Large intestine (tissue), 3 donors: ENCODE results near the gene UBALD1. TPM values are rescaled to one million over a fixed set of nuclear protein-coding genes. Genes with fewer than 3 reads are reported as not detected.

ENCODE experiments used
- DNase-seq, 2 donors: peaks; one replicate each; pipeline versions ENCODE4 v3.0.0 to v3.0.0-alpha.2; 2013
- H3K27ac ChIP-seq: one replicate; pipeline ENCODE4 v1.5.1; 2013; ENCODE audit warnings: low read length
- H3K27me3 ChIP-seq: 2 replicates; pipeline ENCODE4 v1.6.1; 2013; ENCODE audit warnings: low read length; ENCODE audit not compliant: control insufficient read depth, insufficient read depth
- H3K36me3 ChIP-seq: 2 replicates; pipeline ENCODE4 v1.6.1; 2013; ENCODE audit warnings: low read length; ENCODE audit not compliant: control insufficient read depth, insufficient read depth
- H3K4me1 ChIP-seq: one replicate; pipeline ENCODE4 v1.6.1; 2013; ENCODE audit warnings: low read length; ENCODE audit not compliant: control insufficient read depth, insufficient read depth
- H3K4me3 ChIP-seq: one replicate; pipeline ENCODE4 v1.5.1; 2013; ENCODE audit warnings: low read length
- H3K9me3 ChIP-seq: one replicate; pipeline ENCODE4 v1.6.1; 2013; ENCODE audit warnings: mild to moderate bottlenecking, low read depth, low read length, moderate library complexity; ENCODE audit not compliant: control insufficient read depth
- WGBS: methylation state at CpG from one replicate; pipeline ENCODE4 v1.1.5; 2013; ENCODE audit warnings: low lambda C conversion rate; ENCODE audit not compliant: insufficient coverage; 5-methylcytosine and 5-hydroxymethylcytosine counted together
- polyA plus RNA-seq: library from polyadenylated mRNA; unstranded; fragments of 120-200 nt; gene quantifications from one replicate; pipeline ENCODE4 v1.2.1, GENCODE V29; 2013

Gene UBALD1
- polyA plus RNA-seq, 1 donor, result 28.4 TPM

DNA sequence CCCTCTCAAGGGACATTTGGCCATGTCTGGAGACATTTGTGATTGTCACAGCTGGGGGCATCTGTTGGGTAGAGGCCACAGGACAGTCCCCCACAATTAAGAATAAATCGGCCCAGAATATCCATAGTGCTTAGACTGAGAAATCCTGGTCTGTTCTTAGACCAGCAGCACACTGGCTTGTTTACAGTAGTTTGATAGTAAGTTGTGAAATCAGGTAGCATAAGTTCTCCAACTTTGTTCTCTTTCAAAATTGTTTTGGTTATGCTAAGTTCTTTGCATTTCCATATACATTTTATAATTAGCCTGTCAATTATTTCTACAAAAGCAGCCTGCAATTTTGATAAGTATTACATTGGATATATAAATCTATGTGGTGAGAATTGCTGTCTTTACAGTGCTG, 16.8 kb upstream of the UBALD1 start:
- Histone ChIP-seq H3K27me3 (no peaks in the 10 kb centered on the region), H3K27ac (no peak overlapping the region), H3K9me3 (peaks cover 4% of the 10 kb centered on the region), H3K36me3 (peaks cover 16% of the 10 kb centered on the region), H3K4me3 (no peak overlapping the region), H3K4me1 (peaks cover 6% of the 10 kb centered on the region)
- WGBS, result no CpG with 5 or more reads among the region's 1 CpG
- no peak for DNase-seq

DNA sequence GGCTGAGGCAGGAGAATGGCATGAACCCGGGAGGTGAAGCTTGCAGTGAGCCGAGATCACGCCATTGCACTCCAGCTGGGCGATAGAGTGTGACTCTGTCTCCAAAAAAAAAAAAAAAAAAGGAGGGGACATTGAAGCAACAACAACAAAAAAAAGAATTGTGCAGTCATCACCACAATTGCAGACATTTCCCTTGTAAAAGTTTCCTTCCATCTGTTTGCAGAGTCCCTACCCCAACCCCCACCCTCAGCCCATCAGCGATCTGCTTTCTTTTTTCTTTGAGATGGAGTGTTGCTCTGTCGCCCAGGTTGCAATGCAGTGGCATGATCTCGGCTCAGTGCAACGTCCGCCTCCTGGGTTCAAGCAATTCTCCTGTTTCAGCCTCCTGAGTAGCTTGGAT, 13.6 kb upstream of the UBALD1 start:
- WGBS, result 95% methylated on average over 3 of the region's 9 CpGs
- no peaks in the 10 kb centered on the region for H3K27me3 ChIP-seq
- no peak for DNase-seq

DNA sequence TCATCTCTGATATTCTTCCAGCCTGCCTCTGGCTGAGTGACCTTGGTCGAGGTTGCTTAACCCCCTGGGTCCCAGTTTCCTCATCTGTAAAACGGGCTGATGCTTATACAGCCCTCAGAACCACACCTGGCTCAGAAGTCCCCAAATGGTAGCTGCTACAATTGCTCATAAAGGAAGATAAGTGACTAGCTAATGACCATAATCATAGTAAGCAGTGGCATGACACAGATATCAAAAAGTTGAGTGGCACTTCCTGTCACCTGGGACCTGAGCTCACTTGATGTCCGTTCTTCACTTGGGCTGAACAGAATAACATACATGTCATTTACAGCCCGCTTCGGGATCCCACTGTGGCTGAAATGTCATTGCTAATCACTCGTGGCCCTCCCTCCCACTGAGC, 11.7 kb upstream of the UBALD1 start:
- Histone ChIP-seq H3K4me3 (peak overlapping the region; percentile 94), H3K9me3 (no peaks in the 10 kb centered on the region), H3K27ac (peak overlapping the region; percentile 99), H3K36me3 (peaks cover 5% of the 10 kb centered on the region), H3K4me1 (peaks cover 15% of the 10 kb centered on the region), H3K27me3 (no peaks in the 10 kb centered on the region)
- WGBS, result no CpG with 5 or more reads among the region's 6 CpGs
- peak in 1 of 2 donors; percentile 53 for DNase-seq

More for the DNA sequence above, 13.6 kb upstream of the UBALD1 start:
- Histone ChIP-seq H3K4me3 (no peak overlapping the region), H3K36me3 (peaks cover 5% of the 10 kb centered on the region), H3K4me1 (peaks cover 15% of the 10 kb centered on the region), H3K9me3 (peaks cover 4% of the 10 kb centered on the region), H3K27ac (no peak overlapping the region)

DNA sequence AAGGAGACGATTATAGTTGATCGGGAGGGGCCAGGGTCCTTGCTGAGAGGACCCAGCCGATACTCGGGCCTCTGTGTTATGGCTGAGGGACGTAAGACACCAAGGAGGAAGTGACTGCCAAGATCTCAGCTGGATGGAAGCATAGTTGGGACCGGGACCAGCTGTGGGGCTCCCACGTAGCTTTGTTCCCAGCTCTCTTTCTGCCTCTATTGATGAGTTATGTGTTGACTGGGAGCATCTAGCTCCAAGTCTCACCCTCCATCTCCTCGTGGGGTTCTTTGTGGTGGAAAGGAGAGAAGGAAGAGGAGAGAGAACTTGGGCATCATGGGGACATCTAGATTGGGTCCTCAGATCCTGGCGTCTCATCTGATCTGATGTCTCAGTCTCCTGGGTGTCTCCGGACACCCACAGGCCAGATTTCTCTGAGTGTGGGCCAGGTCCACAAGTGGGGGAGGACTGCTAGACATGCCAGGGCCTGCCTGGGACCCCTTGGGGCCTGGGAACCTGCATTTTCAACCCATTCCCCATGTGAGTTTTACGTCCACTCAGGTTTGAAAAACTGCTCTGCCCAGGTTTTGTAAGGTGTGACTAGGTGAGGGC, 11.0 kb upstream of the UBALD1 start:
- no CpG with 5 or more reads among the region's 11 CpGs for WGBS
- peak overlapping the region; percentile 99 for H3K27ac ChIP-seq
- DNase-seq, result no peak
- peaks cover 15% of the 10 kb centered on the region for H3K4me1 ChIP-seq
- H3K36me3 ChIP-seq, result peaks cover 3% of the 10 kb centered on the region
- no peaks in the 10 kb centered on the region for H3K9me3 ChIP-seq
- peak overlapping the region; percentile 94 for H3K4me3 ChIP-seq
- H3K27me3 ChIP-seq, result no peaks in the 10 kb centered on the region

DNA sequence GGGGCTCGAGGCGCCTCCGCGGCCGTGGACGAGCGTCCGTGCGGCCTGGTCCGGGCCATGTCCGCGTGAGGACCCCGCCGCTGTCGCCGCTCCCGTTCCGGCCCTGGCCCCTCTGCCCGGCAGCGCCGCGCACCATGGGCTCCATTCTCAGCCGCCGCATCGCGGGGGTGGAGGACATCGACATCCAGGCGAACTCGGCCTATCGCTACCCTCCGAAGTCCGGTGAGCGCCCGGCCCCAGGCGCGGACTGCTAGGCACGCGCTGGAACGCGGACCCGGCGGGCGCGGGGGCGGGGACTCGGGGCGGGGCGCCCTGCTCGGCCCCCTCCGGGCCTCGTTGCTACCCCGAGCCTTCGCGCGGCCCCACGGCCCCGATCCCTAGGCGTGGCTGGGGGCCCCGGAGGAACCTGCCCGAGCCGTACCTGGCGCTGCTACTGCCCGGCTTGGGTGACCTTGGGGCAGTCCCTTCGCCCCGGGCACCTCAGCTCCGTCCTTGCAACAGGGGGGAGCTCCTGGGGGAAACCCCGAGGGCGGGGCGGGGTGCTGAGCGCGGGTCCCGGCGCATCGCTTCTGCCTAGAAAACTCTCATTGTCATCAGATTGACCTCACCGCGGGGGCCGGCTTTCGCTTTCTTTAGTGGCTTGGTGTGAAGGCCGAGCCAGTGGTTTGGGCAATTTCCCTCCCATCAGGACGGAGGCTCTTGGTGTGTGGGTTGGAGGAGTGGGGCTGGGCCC, 10.3 kb upstream of the UBALD1 start:
- Histone ChIP-seq H3K27ac (peak overlapping the region; percentile 99), H3K4me3 (peak overlapping the region; percentile 94), H3K4me1 (peaks cover 15% of the 10 kb centered on the region), H3K36me3 (peaks cover 3% of the 10 kb centered on the region), H3K27me3 (no peaks in the 10 kb centered on the region), H3K9me3 (no peaks in the 10 kb centered on the region)
- WGBS, result no CpG with 5 or more reads among the region's 80 CpGs
- DNase-seq, result peak; percentile 58 to 93

DNA sequence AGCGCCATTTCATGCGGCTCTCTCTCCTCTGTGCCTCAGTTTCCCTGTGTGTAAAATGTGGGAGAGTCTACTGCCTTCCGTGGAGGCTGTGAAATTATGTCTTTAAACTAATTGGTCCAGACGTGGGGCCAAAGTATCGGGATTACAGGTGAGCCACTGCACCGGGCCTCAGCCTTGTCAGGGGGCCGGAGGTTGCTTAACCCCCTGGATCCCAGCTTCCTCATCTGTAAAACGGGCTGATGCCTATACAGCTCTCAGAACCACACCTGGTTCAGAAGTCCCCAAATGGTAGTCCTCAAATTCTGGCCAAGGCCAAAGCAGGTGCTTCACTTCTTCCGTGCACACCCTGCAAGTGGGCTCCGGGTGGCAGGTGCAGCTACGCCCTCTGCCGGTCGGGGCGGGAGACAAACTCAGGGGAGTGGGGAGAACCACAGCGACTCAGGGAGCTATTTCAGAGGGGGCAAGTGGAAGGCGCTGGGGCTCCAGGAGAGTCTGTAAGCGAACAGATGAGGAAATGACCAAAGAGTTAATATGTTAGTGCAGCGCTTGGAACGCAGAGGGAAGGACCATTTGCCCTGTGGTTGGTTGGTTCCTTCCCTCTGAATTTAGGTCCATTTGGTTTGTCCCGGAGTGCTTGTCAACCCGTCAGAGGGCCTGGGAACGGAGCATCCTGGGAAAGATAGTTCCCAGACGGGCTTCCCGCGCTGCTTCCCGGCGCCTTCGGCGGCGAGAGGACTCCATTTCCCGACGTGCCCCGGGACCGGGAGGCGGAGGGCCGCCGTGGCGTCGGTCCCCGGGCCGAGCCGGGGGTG, 9.5 kb upstream of the UBALD1 start, which contains the start of gene MGRN1:
MGRN1 (plus strand) TSS at position 812 of the 812 bp plus-strand sequence. CDS start 135 bp downstream, outside the sequence.
- Histone ChIP-seq H3K36me3 (peaks cover 3% of the 10 kb centered on the region), H3K4me3 (peak within 1 kb of the TSS; percentile 94), H3K27ac (peak within 1 kb of the TSS; percentile 99), H3K4me1 (peaks cover 21% of the 10 kb centered on the region), H3K9me3 (no peaks in the 10 kb centered on the region), H3K27me3 (no peaks in the 10 kb centered on the region)
- 0% methylated on average over 1 of the region's 42 CpGs for WGBS
- DNase-seq, result peak; percentile 97 to 99

DNA sequence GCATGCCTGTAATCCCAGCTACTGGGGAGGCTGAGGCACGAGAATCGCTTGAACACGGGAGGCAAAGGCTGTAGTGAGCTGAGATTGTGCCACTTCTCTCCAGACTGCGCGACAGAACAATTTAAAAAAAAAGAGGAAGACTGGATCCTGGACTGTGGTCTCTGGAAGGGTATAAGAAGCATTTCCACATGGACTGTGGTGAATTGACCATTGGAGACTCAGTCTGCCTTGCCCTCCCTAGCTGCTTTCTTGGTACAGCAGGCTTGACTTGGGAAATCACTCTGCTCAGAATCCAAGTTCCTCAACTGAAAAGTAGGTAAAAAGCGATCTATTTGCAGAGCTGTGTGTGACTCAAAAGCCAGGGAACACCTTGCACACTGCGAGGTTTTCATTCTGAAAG, 8.9 kb upstream of the UBALD1 start:
- DNase-seq, result no peak
- Histone ChIP-seq H3K4me1 (peaks cover 27% of the 10 kb centered on the region), H3K4me3 (no peak overlapping the region), H3K9me3 (no peaks in the 10 kb centered on the region), H3K27ac (no peak overlapping the region), H3K36me3 (peaks cover 3% of the 10 kb centered on the region), H3K27me3 (no peaks in the 10 kb centered on the region)
- no CpG with 5 or more reads among the region's 7 CpGs for WGBS

DNA sequence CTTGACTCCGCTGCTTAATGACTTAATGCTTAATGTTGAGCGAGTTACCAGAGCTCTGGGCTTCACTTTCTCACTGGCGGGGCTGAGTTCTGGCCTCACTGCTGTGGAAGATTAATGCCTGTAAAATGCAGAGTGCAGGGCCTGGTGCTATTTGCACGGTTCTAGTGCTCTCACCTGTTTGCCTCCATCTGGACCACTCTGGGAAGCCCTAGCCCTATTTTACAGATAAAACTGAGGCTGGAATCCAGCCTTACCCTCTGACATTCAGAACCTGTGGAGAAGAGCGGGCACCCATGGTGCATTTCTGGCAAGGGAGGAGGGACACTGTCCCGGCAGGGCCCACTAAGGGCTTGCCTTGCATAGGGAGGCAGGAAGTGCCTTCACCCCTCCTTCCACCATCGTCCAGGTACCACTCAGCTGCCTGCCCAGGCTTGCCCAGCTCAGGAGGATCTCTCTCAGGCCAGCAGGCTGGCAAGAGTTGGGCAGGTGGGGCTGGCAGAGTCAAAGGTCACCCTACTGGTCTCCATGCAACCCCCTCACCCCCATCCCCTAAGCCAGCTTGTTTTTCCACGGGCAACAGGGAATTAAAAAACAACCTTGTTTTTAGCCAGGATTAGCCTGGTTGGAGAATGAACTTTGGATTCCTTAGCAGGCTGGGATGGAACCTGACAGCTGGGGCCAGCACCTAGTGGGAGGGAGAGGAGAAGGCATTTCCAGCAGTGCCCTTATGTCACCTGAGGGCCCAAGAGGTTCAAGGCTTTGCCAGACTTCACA, 4.1 kb upstream of the UBALD1 start:
- H3K27ac ChIP-seq, result peak overlapping the region; percentile 65
- no CpG with 5 or more reads among the region's 8 CpGs for WGBS
- no peaks in the 10 kb centered on the region for H3K36me3 ChIP-seq
- H3K9me3 ChIP-seq, result peaks cover 5% of the 10 kb centered on the region
- peaks cover 37% of the 10 kb centered on the region for H3K4me1 ChIP-seq
- H3K4me3 ChIP-seq, result no peak overlapping the region
- DNase-seq, result peak; percentile 57 to 81
- H3K27me3 ChIP-seq, result no peaks in the 10 kb centered on the region

DNA sequence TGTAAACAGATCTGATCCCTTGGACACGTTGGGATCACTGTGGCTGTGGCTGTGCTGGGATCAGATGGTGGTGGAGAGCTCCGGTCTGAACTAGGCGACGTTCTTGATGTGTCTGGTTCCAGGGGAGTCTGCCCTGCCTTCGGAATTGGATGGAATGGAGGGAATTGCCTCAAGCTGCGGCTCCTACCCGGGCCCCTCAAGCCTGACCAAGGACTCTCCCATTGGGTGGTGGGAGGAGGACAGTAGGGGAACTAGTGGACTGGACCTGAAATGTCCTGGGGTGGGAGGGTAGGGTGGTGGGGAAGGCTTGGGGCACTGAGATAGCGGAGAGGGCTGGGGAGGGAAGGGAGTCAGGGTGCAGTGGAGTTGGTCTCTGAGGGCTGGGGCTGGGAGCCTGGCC, 3.2 kb upstream of the UBALD1 start:
- H3K9me3 ChIP-seq, result peaks cover 5% of the 10 kb centered on the region
- H3K4me3 ChIP-seq, result no peak overlapping the region
- no peaks in the 10 kb centered on the region for H3K27me3 ChIP-seq
- peaks cover 39% of the 10 kb centered on the region for H3K4me1 ChIP-seq
- H3K36me3 ChIP-seq, result no peaks in the 10 kb centered on the region
- WGBS, result no CpG with 5 or more reads among the region's 8 CpGs
- no peak for DNase-seq
- H3K27ac ChIP-seq, result peak overlapping the region; percentile 3
